Glomerular visceral epithelial cell (primary cell): ENCODE measurements around the gene PLIN4.

Experiments
- DNase-seq: peaks from one replicate; pipeline ENCODE4 v3.0.0-alpha.2; 2016; ENCODE audit errors: extremely low spot score

Gene PLIN4

GRCh38 chr19:4455719-4456475, 62.4 kb downstream of the PLIN4 start:
- peak; percentile 92 for DNase-seq

DNA sequence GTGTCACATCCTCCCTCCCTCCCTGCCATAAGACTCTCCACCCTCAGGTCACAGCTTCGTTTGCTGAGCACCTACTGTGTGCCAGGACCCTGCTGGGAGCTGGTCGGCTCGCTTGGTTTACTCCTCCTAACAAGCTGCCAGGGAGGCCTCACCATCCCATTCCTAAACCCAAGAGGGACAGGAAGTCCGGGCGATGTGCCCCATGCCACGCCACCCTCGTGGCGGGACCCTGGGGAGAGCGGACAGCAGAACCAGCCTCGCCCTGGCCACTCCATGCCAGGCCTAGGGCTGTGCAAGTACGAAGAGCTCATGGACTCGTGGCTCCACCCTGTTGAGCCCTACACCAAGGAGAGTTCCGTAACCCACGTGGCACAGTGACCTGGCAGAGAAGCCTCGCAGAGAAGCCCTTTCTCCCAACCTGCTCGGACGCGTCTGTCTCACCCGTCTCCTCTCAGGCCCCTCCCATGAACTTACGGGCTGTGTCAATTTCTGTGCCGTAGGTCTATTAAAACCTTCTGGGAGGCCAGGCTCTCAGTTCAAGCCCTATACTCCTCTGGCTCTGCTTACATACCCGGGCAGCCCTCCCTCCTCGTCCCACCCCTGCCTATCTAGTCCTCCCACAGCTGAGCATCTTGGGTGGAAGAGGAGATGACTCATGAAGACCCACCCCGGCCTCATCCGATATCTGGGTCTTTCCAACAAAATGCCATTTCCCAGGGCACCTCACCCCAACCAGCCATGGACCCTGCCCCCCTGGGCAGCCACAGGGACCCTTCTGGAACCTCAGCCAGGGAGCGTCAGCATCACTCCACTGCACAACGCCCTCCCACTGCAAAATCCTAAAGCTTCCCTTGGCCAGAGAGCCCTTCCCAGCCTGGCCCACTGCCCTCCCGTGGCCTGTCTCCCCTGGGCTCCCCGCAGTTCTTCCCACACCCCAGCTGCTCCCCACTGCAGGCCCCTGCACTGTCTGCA, 63.3 kb downstream of the PLIN4 start:
- peak; percentile 40 for DNase-seq

DNA sequence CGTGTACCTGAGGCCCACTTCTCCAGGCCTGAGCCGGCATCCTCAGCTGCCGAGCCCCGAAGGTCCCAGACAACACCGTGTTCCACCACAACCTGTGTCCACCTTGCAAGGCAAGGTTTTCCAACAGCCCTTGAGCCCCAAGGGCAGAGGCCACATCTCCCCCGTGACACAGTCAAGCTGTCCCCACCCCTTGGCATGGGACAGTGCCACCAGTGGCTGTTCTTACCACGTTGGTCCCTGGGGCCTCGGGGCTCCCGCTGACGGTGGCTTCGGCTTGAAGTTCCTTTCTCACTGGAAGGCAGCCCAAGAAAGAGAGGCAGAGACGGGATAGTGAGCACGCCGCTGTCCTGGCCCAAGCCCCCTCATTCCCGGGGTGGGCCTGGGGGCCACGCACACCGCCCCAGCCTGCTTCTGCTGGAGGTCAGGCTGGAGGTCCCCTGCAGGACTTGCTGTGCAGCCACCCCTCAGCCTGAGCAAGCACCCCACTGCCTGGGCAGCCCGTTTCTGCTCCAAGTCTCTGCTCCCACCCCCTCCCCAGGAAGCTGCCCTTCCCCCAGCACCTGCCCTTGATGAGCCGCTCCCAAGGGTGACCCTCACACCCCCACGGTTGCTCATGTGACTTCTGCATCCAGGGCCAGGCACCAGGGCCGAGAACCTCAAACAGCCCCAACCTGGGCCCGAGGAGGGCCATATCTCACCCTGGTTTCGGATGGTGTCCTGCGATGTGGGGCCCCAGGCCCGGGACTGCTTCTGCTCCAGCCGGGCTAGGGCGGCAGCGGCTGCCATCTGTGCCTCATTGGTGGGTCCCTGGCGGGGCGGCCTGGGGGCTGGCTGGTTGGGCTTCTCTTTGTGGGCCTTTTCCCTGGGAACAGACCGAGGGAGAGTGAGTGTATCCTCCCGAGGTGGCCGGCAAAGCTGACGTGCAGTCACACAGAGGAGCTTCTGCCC, 64.8 kb downstream of the PLIN4 start:
- DNase-seq = no peak

DNA sequence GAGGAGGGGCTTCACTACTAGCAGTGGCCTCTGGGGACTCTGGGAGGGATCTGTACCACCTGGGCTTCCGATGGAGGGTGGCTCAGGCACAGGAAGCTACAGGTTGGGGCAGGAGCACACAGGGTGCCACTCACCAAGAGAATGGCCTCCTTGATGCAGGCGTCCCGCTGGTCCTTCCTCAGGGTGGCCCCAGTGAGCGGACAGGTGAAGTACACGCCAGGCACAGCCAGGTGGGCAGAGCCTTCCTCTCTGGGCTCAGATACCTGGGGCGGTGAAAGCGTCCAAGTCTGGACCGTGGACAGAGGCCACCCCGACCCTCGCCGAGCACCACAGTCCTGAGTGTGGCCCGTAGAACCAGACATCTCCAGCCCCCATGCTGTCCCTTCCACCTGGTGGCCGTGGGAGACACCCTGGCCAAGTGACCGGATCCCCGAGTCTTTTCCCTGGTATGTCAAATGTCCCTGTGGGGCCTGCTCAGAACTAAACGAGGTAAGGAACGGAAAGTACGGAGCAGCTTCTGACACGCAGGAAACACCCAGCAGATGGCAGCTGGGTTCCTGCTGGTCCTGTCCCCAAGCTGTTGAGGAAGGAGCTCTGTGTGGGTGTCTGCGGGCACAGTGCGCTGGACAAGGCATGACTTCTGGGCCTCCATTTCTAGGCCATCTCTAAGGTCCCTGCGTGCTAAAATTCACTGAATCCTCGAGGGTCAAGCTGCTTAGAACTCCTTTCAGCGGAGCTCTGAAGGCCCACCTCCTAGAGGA, 65.9 kb downstream of the PLIN4 start:
- DNase-seq = no peak
